GM19240 (cell line): ENCODE data around the gene PDCL2.
"Not testable (repeated sequence)": the region's sequence is repeated elsewhere in the genome, so short reads cannot be mapped to it uniquely, and the experiment has no call there.

ENCODE experiments used
- DNase-seq: peaks from one replicate; pipeline ENCODE4 v3.0.0; 2011; ENCODE audit warnings: low spot score; ENCODE audit not compliant: insufficient read length

PDCL2 gene

GRCh38 chr4:55592014-55592413 lies at the start of gene PDCL2:
Gene PDCL2 (minus strand): TSS chr4:55592245. CDS start chr4:55592109, 136 bp downstream.
- DNase-seq = no peak

GRCh38 chr4:55637272-55637820 lies 45.3 kb upstream of the PDCL2 start:
- no peak for DNase-seq

- DNase-seq = no peak
Measured at GRCh38 chr4:55636656-55636999, 44.6 kb upstream of the PDCL2 start.

- DNase-seq = no peak
Measured at GRCh38 chr4:55635741-55636655, 44.0 kb upstream of the PDCL2 start, which contains the start of gene NMU. Gene NMU (minus strand): TSS chr4:55636298. CDS start chr4:55636192, 106 bp downstream.

GRCh38 chr4:55635282-55635681 lies 43.2 kb upstream of the PDCL2 start:
- no peak for DNase-seq

- DNase-seq = no peak
Measured at GRCh38 chr4:55634417-55635128, 42.5 kb upstream of the PDCL2 start.

GRCh38 chr4:55633903-55634302 lies 41.9 kb upstream of the PDCL2 start:
- DNase-seq = no peak

GRCh38 chr4:55625835-55626234 lies 33.8 kb upstream of the PDCL2 start:
- no peak for DNase-seq

- DNase-seq = not testable (repeated sequence)
Measured at GRCh38 chr4:55624063-55624462, 32.0 kb upstream of the PDCL2 start.

- DNase-seq = no peak
Measured at GRCh38 chr4:55618546-55619143, 26.6 kb upstream of the PDCL2 start.

GRCh38 chr4:55617587-55618197 lies 25.6 kb upstream of the PDCL2 start:
- no peak for DNase-seq

- DNase-seq = no peak
Measured at GRCh38 chr4:55615008-55615407, 23.0 kb upstream of the PDCL2 start.

GRCh38 chr4:55613621-55614020 lies 21.6 kb upstream of the PDCL2 start:
- no peak for DNase-seq

GRCh38 chr4:55612341-55612740 lies 20.3 kb upstream of the PDCL2 start:
- DNase-seq = no peak

- DNase-seq = no peak
Measured at GRCh38 chr4:55611358-55612059, 19.5 kb upstream of the PDCL2 start.

GRCh38 chr4:55610381-55610780 lies 18.3 kb upstream of the PDCL2 start:
- DNase-seq = no peak

- DNase-seq = no peak
Measured at GRCh38 chr4:55609393-55609866, 17.4 kb upstream of the PDCL2 start.

GRCh38 chr4:55608591-55608990 lies 16.5 kb upstream of the PDCL2 start:
- no peak for DNase-seq

GRCh38 chr4:55604996-55605395 lies 13.0 kb upstream of the PDCL2 start:
- DNase-seq = no peak

GRCh38 chr4:55600640-55601039 lies 8.6 kb upstream of the PDCL2 start:
- no peak for DNase-seq

GRCh38 chr4:55598641-55599040 lies 6.6 kb upstream of the PDCL2 start:
- no peak for DNase-seq
